Measurements from ENCODE around the gene YJU2.

DNA sequence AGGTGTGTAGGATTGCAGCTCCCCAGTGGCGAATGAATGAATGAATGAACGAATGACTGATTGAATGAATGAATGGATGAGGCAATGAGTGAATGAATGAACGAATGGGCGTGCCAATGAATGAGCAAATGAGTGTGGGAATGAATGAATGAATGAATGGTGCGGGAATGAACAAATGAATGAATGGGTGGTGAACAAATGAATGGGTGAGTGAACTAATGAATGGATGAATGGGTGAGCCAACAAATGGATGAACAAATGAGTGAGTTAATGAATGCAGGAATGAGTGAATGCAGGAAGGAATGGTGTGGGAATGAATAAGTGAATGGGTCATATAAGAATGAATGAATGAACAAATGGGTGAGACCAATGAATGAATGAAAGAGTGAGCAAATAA lies 49.7 kb upstream of the YJU2 start:
- TF ChIP-seq CTCF (IDR thresholded peaks at IDR 0.05) (no peak), POLR2A (IDR thresholded peaks at IDR 0.05) (no peak)
